Adrenal gland (tissue), 12 donors: ENCODE results near the gene GNL1. TPM values are rescaled to one million over a fixed set of nuclear protein-coding genes. Genes with fewer than 3 reads are reported as not detected.

Experiments used
- DNase-seq, 7 donors: peaks; one replicate each; pipeline ENCODE4 v3.0.0-alpha.2; 2019 to 2020
- H3K27ac ChIP-seq, 5 donors: fragments of 200-600 bp; sonication (generic) in 4 of 5; 1 replicate in 3 of 5; 2 replicates in 2 of 5; pipeline versions ENCODE4 v1.5.1 to v1.8.0; 2016 to 2020; ENCODE audit warnings: mild to moderate bottlenecking in 1 of 5
- H3K27me3 ChIP-seq: fragments of 200-600 bp; 2 replicates; pipeline ENCODE4 v1.8.0; 2021
- H3K36me3 ChIP-seq, 2 donors: fragments of 200-600 bp; replicated peaks in 1 of 2; 1 replicate in 1 of 2; 2 replicates in 1 of 2; pipeline versions ENCODE4 v1.5.1 to v1.8.0; 2018 to 2022
- H3K4me1 ChIP-seq, 2 donors: fragments of 200-600 bp; replicated peaks in 1 of 2; 1 replicate in 1 of 2; 2 replicates in 1 of 2; pipeline versions ENCODE4 v1.5.1 to v1.8.0; 2018 to 2021
- H3K4me3 ChIP-seq, 4 donors: fragments of 200-600 bp; sonication (generic) in 3 of 4; one replicate each; pipeline ENCODE4 v1.5.1; 2016 to 2018
- H3K9me3 ChIP-seq, 3 donors: fragments of 200-600 bp; sonication (generic) in 1 of 3; replicated peaks in 1 of 3; 1 replicate in 2 of 3; 2 replicates in 1 of 3; pipeline versions ENCODE4 v1.5.1 to v1.8.0; 2016 to 2021
- POLR2A ChIP-seq, 2 donors: fragments of 450-650 bp; IDR thresholded peaks; one replicate each; pipeline ENCODE4 v1.6.1; 2017; ENCODE audit warnings: antibody characterized with exemption in 2 of 2, mild to moderate bottlenecking in 2 of 2, moderate library complexity in 1 of 2
- WGBS, 4 donors: extraction: QIAGEN DNeasy Blood & Tissue Kit in 2 of 4; methylation state at CpG; one replicate each; pipeline versions ENCODE4 v1.1.5 to v1.1.7; 2013 to 2017; 5-methylcytosine and 5-hydroxymethylcytosine counted together
- intact Hi-C, 2 donors: fragments of 100-400 bp; cut with DNase I; formaldehyde crosslinking; loops; one replicate each; pipeline versions ENCODE4 v1.14.1 to v1.15.0; 2022 to 2023
- polyA plus RNA-seq, 3 donors: library from polyadenylated mRNA; stranded (reverse); fragments of 200-250 nt in 2 of 3; fragments of 350-450 nt in 1 of 3; fragmentation: Illumina TruSeq in 1 of 3; extraction: RNeasy Lipid Tissue Mini Kit (QIAGEN cat#74804) in 1 of 3; gene quantifications; one replicate each; pipeline ENCODE4 v1.2.3, GENCODE V29; 2013 to 2014
- total RNA-seq, 9 donors: library from RNA; depleted of rRNA in 4 of 9; stranded (reverse); fragments of >200 nt in 4 of 9; fragments of 120-200 nt in 1 of 9; fragmentation: NEBNext Ultra II Directional in 1 of 9; extraction: Animal tissue kit (Norgen Biotek cat#: 25700) in 1 of 9; gene quantifications; one replicate each; pipeline versions ENCODE4 v1.1.0 to v1.2.4, GENCODE V29; 2013 to 2023
- TF ChIP-seq, protein P1 (sequence below), 6 experiments: fragments of 450-650 bp in 4 of 6; fragments of 200-600 bp in 2 of 6; sonication (generic) in 1 of 6; IDR thresholded peaks; 1 replicate in 5 of 6; 2 replicates in 1 of 6; pipeline versions ENCODE4 v1.5.1 to v1.8.0; 2016 to 2021; ENCODE audit warnings: antibody characterized with exemption in 6 of 6, mild to moderate bottlenecking in 2 of 6, moderate library complexity in 1 of 6
- donor health status: healthy with polysubstance abuse.
- donor health status: Bipolar disorder and iron deficiency.
- donor health status: DM: yes; HTN: yes; CAD: no.
- donor health status: DM: no; HTN: no; CAD: no.
- donor health status: DM: no; HTN: no; CAD: no.
- donor health status: DM: yes; HTN: yes; CAD: no.

GNL1 gene
- total and polyA plus RNA-seq, 12 donors = 27.4 to 86.7 (median 59.1) TPM

DNA sequence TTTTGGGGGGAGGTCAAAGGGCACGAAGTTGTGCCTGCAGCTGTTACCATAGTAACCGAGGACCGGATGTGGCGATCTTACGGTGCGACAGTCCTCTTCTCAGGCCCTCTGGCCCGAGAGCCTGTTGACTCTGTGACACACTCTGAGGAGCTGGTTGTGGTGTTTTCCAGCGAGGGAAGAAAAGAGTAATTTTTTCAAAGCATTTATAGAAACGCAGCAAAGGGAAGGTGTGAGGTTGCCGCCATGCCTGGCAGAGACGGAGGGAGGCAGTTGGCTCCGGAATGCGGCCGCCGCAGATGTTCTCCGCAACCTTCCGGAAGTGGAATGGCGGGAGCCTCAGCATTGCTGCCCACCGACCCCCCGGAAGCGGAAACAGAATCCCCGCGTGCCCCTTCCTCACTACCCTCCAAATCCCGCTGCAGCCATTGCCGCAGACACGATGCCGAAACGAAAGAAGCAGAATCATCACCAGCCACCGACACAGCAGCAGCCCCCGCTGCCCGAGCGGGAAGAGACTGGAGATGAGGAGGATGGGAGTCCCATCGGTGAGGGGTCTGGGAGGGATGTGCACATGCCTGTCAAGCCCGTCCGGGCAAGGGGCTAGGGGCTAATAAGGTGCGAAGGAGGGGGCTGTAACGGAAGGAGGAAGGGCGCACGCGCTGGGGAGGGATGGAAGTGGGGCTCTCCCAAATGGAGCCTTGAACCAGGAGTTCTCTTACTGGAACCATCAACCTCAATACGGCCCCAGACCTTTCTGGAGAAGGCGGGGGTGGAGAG, 805 bp upstream of the GNL1 start, which contains the start of gene PRR3:
Gene PRR3, plus strand, starts transcription at position 390 of the 777 bp plus-strand sequence. Its CDS starts 50 bp downstream, at position 440.
- Histone ChIP-seq H3K27me3 (no peaks in the 10 kb centered on the region), H3K9me3 (no peaks in the 10 kb centered on the region), H3K27ac (peak within 1 kb of the TSS; percentile 95 to 99 (median 95)), H3K4me1 (peaks cover 7 to 23% of the 10 kb centered on the region in 2 donors), H3K36me3 (peaks cover 0 to 31% of the 10 kb centered on the region in 2 donors), H3K4me3 (peak within 1 kb of the TSS; percentile 38 to 99 (median 87))
- intact Hi-C loops = no loop called here
- peak; percentile 89 to 97 (median 92) for DNase-seq
- TF ChIP-seq, protein P1, sequence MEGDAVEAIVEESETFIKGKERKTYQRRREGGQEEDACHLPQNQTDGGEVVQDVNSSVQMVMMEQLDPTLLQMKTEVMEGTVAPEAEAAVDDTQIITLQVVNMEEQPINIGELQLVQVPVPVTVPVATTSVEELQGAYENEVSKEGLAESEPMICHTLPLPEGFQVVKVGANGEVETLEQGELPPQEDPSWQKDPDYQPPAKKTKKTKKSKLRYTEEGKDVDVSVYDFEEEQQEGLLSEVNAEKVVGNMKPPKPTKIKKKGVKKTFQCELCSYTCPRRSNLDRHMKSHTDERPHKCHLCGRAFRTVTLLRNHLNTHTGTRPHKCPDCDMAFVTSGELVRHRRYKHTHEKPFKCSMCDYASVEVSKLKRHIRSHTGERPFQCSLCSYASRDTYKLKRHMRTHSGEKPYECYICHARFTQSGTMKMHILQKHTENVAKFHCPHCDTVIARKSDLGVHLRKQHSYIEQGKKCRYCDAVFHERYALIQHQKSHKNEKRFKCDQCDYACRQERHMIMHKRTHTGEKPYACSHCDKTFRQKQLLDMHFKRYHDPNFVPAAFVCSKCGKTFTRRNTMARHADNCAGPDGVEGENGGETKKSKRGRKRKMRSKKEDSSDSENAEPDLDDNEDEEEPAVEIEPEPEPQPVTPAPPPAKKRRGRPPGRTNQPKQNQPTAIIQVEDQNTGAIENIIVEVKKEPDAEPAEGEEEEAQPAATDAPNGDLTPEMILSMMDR (IDR thresholded peaks at IDR 0.05) = no peak
- peak; percentile 56 to 71 for TF ChIP-seq POLR2A (IDR thresholded peaks at IDR 0.05)
- WGBS, 4 donors = 0 to 2% (median 1%) methylated on average over 40 to 42 of the region's 42 CpGs

DNA sequence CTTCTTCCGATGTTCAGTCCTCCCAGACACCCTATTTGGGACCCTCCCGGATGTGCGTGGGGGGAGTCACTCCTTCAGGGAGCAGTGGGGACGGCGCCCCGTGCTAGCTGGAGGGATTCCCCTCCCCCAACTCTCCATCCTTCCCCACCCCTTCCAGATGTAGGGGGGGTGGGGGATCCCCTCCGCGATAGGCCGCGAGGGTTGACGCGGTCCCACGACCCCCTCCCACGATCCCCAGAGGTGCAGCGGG, 548 bp downstream of the GNL1 start:
- Histone ChIP-seq H3K27ac (peak overlapping the region; percentile 95 to 99 (median 95)), H3K27me3 (no peaks in the 10 kb centered on the region), H3K4me1 (peaks cover 7 to 23% of the 10 kb centered on the region in 2 donors), H3K9me3 (no peaks in the 10 kb centered on the region), H3K4me3 (peak overlapping the region; percentile 38 to 99 (median 87)), H3K36me3 (peaks cover 0 to 36% of the 10 kb centered on the region in 2 donors)
- intact Hi-C loops = no loop called here
- peak in 1 of 7 donors; percentile 76 for DNase-seq
- TF ChIP-seq POLR2A (IDR thresholded peaks at IDR 0.05) = no peak
- TF ChIP-seq, protein P1 (IDR thresholded peaks at IDR 0.05) = no peak
- WGBS, 4 donors = 0 to 1% (median 0%) methylated on average over 2 to 15 of the region's 15 CpGs

DNA sequence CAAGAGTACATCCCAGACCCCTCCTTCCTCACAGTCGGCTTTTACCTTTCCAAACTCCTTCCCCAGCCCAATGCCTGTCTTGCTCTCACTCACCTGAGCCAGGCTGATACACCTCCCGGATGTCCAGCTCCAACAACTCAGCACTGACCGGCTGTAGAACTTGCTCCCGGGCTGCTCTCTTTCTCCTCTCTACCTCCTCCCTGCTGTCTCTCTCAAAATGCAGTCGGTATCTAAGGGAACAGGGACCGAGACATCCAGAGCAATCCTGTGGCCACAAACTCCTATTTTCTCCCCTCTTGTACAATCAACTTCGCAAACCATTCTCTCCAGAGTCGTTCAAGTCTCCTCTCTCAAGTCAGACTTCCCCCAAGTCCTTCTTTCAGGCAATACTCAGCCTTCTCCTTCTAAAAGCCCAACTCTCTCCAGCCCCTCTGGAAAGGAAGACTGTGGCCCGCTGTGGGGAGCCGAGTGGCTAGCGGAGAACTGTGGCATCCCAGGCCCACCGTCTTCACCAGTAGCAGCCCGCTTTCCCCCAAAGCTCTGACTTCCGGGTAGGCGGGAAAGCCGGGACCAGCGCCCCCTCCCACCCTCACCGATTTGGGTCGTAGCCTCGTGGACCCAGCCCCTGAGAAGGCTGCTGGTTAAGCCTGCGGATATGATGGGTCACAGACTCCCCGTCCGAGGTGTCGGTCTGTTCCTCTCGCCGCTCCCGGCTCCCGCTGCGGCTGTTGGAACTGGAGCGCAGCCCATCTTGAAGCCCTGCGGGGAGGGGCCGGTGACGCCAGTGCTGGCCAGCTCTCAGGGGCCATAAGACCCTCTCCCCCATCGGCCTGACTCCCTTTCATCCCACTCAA, 1.1 kb downstream of the GNL1 start:
- intact Hi-C loops = no loop called here
- Histone ChIP-seq H3K36me3 (peaks cover 0 to 41% of the 10 kb centered on the region in 2 donors), H3K4me3 (peak overlapping the region; percentile 38 to 99 (median 87)), H3K27ac (peak overlapping the region; percentile 95 to 99 (median 95)), H3K4me1 (peaks cover 7 to 23% of the 10 kb centered on the region in 2 donors), H3K27me3 (no peaks in the 10 kb centered on the region), H3K9me3 (no peaks in the 10 kb centered on the region)
- 13 to 20% (median 16%) methylated on average over 33 to 34 of the region's 34 CpGs for WGBS, 4 donors
- TF ChIP-seq, protein P1 (IDR thresholded peaks at IDR 0.05) = no peak
- peak in 1 of 2 donors; percentile 14 for TF ChIP-seq POLR2A (IDR thresholded peaks at IDR 0.05)
- DNase-seq = peak; percentile 29 to 79 (median 57)

GRCh38 chr6:30554404-30554803, 1.9 kb downstream of the GNL1 start:
- H3K9me3 ChIP-seq = no peaks in the 10 kb centered on the region
- intact Hi-C loops = no loop called here
- H3K4me1 ChIP-seq = peaks cover 7 to 23% of the 10 kb centered on the region in 2 donors
- TF ChIP-seq, protein P1 (IDR thresholded peaks at IDR 0.05) = no peak
- no peak for TF ChIP-seq POLR2A (IDR thresholded peaks at IDR 0.05)
- H3K27me3 ChIP-seq = no peaks in the 10 kb centered on the region
- H3K36me3 ChIP-seq = peaks cover 0 to 46% of the 10 kb centered on the region in 2 donors
- no peak overlapping the region for H3K27ac ChIP-seq
- DNase-seq = no peak
- 92 to 97% (median 93%) methylated on average over 4 of the region's 4 CpGs for WGBS, 4 donors
- no peak overlapping the region for H3K4me3 ChIP-seq
